Measurements from ENCODE around the gene PLEKHH3. TPM values are rescaled to one million over a fixed set of nuclear protein-coding genes. Genes with fewer than 3 reads are reported as not detected.

Gene PLEKHH3
- total RNA-seq, 1 donor from 2014 or later: 3.4 TPM

DNA sequence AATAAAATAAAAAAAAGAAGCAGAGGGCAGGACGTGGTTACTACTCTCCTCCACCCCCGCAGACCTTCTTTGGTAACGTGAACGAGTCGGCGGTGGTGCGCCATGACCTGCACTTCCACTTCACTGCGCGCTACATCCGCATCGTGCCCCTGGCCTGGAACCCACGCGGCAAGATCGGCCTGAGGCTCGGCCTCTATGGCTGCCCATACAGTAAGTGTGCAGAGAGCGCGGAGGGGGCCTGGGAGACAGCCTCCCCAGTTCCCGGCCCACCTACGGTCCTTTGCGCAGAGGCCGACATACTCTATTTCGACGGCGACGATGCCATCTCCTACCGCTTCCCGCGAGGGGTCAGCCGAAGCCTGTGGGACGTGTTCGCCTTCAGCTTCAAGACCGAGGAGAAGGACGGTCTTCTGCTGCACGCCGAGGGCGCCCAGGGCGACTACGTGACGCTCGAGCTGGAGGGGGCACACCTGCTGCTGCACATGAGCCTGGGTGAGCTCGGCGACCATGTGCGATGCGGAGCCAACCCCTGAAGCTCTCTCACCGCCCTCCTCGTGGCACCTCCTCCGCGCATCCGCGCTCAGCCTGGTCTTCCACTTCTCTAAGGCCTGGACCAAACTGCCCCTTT lies 8.2 kb upstream of the PLEKHH3 start:
- peaks cover 19% of the 10 kb centered on the region for H3K36me3 Mint-ChIP-seq
- no peak overlapping the region for H3K4me3 ChIP-seq

GRCh38 chr17:42683407-42684034 lies 6.7 kb upstream of the PLEKHH3 start:
- Histone ChIP-seq H4K20me1 (ENCODE audit: low read depth) (peaks cover 7% of the 10 kb centered on the region), H2AFZ (replicated peaks) (peak overlapping the region; percentile 75), H3K27me3 (peaks cover 17% of the 10 kb centered on the region), H3K4me3 (peak overlapping the region; percentile 68), H3F3A (ENCODE audit: low read depth) (peaks cover 54% of the 10 kb centered on the region), H3K27ac (no peak overlapping the region), H3K9me3 (ENCODE audit: low read depth) (no peaks in the 10 kb centered on the region), H3K4me2 (peak overlapping the region; percentile 83), H3K9ac (no peak overlapping the region), H3K79me2 (ENCODE audit: low read depth) (no peaks in the 10 kb centered on the region), H3K4me1 (peaks cover 24% of the 10 kb centered on the region), H3K36me3 (no peaks in the 10 kb centered on the region)
- Mint-ChIP-seq H3K36me3 (peaks cover 16% of the 10 kb centered on the region), H3K4me1 (peaks cover 40% of the 10 kb centered on the region), H3K9me3 (no peaks in the 10 kb centered on the region), H3K4me3 (peak overlapping the region; percentile 90), H3K27me3 (ENCODE audit: insufficient read depth, low read depth) (peaks cover 5% of the 10 kb centered on the region), H3K27ac (no peak overlapping the region)
- TF ChIP-seq EZH2 (IDR thresholded peaks at IDR 0.05): no peak
- TF ChIP-seq, protein P1, sequence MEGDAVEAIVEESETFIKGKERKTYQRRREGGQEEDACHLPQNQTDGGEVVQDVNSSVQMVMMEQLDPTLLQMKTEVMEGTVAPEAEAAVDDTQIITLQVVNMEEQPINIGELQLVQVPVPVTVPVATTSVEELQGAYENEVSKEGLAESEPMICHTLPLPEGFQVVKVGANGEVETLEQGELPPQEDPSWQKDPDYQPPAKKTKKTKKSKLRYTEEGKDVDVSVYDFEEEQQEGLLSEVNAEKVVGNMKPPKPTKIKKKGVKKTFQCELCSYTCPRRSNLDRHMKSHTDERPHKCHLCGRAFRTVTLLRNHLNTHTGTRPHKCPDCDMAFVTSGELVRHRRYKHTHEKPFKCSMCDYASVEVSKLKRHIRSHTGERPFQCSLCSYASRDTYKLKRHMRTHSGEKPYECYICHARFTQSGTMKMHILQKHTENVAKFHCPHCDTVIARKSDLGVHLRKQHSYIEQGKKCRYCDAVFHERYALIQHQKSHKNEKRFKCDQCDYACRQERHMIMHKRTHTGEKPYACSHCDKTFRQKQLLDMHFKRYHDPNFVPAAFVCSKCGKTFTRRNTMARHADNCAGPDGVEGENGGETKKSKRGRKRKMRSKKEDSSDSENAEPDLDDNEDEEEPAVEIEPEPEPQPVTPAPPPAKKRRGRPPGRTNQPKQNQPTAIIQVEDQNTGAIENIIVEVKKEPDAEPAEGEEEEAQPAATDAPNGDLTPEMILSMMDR (IDR thresholded peaks at IDR 0.05): no peak
- TF ChIP-seq EZH2phosphoT487 (IDR thresholded peaks at IDR 0.05): no peak
- peak; percentile 58 for DNase-seq (ENCODE audit: low spot score)

More for the DNA sequence above, 8.2 kb upstream of the PLEKHH3 start:
- Histone ChIP-seq H3K36me3 (no peaks in the 10 kb centered on the region), H3K4me2 (no peak overlapping the region), H4K20me1 (ENCODE audit: low read depth) (peaks cover 7% of the 10 kb centered on the region), H2AFZ (replicated peaks) (no peak overlapping the region), H3K9me3 (ENCODE audit: low read depth) (no peaks in the 10 kb centered on the region), H3F3A (ENCODE audit: low read depth) (peaks cover 39% of the 10 kb centered on the region), H3K79me2 (ENCODE audit: low read depth) (no peaks in the 10 kb centered on the region), H3K27me3 (peaks cover 15% of the 10 kb centered on the region), H3K9ac (no peak overlapping the region), H3K4me1 (peaks cover 11% of the 10 kb centered on the region), H3K27ac (no peak overlapping the region)
- Mint-ChIP-seq H3K4me3 (peak overlapping the region; percentile 53), H3K9me3 (no peaks in the 10 kb centered on the region), H3K4me1 (peaks cover 33% of the 10 kb centered on the region), H3K27ac (no peak overlapping the region), H3K27me3 (ENCODE audit: insufficient read depth, low read depth) (peaks cover 5% of the 10 kb centered on the region)
- DNase-seq (ENCODE audit: low spot score): no peak
- TF ChIP-seq EZH2 (IDR thresholded peaks at IDR 0.05) (no peak), EZH2phosphoT487 (IDR thresholded peaks at IDR 0.05) (no peak)
- TF ChIP-seq, protein P1 (IDR thresholded peaks at IDR 0.05): no peak

GRCh38 chr17:42682722-42683403 lies 6.1 kb upstream of the PLEKHH3 start:
- Mint-ChIP-seq H3K27ac (peak overlapping the region; percentile 30), H3K27me3 (ENCODE audit: insufficient read depth, low read depth) (peaks cover 5% of the 10 kb centered on the region), H3K9me3 (no peaks in the 10 kb centered on the region), H3K36me3 (peaks cover 11% of the 10 kb centered on the region), H3K4me1 (peaks cover 41% of the 10 kb centered on the region), H3K4me3 (peak overlapping the region; percentile 90)
- peak overlapping the region; percentile 83 for H3K4me2 ChIP-seq
- peak overlapping the region; percentile 75 for H2AFZ ChIP-seq (replicated peaks)
- TF ChIP-seq EZH2 (IDR thresholded peaks at IDR 0.05) (no peak), EZH2phosphoT487 (IDR thresholded peaks at IDR 0.05) (no peak)
- TF ChIP-seq, protein P1 (IDR thresholded peaks at IDR 0.05): no peak
- no peaks in the 10 kb centered on the region for H3K9me3 ChIP-seq (ENCODE audit: low read depth)
- no peaks in the 10 kb centered on the region for H3K79me2 ChIP-seq (ENCODE audit: low read depth)
- H3K36me3 ChIP-seq: no peaks in the 10 kb centered on the region
- peaks cover 26% of the 10 kb centered on the region for H3K4me1 ChIP-seq
- peaks cover 61% of the 10 kb centered on the region for H3F3A ChIP-seq (ENCODE audit: low read depth)
- H3K4me3 ChIP-seq: peak overlapping the region; percentile 68
- DNase-seq (ENCODE audit: low spot score): peak; percentile 84
- no peak overlapping the region for H3K9ac ChIP-seq
- H4K20me1 ChIP-seq (ENCODE audit: low read depth): peaks cover 7% of the 10 kb centered on the region
- H3K27ac ChIP-seq: no peak overlapping the region
- H3K27me3 ChIP-seq: peaks cover 17% of the 10 kb centered on the region
